CD4-positive, alpha-beta T cell treated with Interleukin-21 for 1 hour (primary cell): ENCODE measurements around the gene VWCE.
"Not testable (repeated sequence)": the region's sequence is repeated elsewhere in the genome, so short reads cannot be mapped to it uniquely, and the experiment has no call there.

Experiments
- DNase-seq: peaks from one replicate; pipeline ENCODE4 v3.0.0-alpha.2; 2020

VWCE gene

DNA sequence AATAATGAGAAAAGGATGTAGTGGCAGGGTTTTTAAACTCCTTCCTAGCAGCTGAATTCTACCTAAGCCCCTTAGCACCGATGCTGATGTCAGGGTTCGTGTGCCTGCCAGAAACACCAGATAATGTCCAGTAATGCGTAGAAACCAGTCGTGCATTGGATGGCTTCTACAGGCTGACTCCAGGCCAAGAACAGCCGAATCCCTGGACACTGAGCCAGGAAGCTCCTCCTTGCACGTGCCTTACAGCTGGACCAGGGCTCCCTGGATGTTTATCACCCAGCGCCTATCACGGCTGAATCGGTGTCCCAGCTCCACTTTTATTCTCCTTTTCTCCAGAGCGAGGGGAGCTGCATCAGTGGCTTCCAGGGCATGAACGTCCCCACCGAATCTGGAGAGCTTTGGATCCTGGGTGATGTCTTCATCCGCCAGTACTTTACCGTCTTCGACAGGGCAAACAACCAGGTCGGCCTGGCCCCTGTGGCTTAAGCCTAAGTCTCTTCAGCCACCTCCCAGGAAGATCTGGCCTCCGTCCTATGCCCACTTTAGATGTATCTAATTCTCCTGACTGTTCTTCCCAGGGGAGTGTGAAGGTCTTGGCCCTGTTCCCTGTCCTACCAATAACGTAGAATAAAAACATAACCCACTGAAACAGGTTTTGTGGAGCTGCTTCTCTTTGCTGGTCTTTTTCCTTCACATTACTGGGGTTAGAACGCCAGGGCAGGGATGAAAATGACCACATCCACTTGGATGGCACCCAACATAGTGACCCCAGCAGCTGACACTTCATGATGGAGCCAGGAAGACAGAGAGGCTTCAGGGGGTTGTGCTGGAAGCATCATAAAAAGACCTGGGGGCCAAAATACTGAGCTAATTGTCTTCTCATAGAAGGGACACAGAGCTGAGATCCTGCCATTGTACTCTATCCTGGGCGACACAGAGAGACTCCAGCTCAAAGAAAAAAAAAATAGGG, 44.0 kb downstream of the VWCE start:
- not testable (repeated sequence) for DNase-seq

DNA sequence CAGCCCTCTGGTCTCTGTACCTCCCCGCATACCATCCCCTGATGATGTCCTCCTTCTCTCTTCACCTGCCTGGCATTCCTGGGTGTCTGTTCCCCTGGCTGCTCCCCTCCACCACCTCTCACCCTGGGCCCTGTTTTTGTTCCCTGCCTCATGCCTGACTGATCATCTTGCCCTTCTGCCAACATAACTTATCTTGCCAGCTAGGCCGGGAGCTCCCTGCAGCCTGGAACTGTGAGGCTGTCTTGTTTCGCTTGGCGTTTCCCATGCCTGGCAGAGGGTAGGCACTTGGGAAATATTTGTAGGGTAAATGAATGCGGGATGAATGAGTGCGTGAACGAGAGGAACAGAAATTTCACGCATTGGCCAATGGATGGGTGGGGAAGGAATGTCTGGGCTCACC, 45.9 kb downstream of the VWCE start:
- not testable (repeated sequence) for DNase-seq

DNA sequence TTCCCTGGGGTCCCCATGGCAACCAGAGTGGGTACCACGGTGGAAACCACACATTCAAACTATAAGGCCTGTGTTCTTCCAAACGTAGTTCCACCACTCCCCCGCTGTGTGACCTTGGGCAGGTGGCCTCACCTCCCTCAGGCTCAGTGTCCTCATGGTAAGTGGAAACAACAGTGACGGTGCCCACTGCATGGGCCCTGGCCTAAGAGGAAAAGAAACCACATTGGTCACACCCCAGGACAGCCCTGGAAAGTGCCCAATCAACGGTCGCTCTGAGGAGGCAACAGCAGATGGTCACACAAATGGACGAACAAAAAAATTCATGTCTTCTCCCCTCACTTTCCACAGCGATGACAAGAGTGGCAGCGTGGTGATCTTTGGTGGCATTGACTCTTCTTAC, 47.0 kb downstream of the VWCE start:
- not testable (repeated sequence) for DNase-seq

DNA sequence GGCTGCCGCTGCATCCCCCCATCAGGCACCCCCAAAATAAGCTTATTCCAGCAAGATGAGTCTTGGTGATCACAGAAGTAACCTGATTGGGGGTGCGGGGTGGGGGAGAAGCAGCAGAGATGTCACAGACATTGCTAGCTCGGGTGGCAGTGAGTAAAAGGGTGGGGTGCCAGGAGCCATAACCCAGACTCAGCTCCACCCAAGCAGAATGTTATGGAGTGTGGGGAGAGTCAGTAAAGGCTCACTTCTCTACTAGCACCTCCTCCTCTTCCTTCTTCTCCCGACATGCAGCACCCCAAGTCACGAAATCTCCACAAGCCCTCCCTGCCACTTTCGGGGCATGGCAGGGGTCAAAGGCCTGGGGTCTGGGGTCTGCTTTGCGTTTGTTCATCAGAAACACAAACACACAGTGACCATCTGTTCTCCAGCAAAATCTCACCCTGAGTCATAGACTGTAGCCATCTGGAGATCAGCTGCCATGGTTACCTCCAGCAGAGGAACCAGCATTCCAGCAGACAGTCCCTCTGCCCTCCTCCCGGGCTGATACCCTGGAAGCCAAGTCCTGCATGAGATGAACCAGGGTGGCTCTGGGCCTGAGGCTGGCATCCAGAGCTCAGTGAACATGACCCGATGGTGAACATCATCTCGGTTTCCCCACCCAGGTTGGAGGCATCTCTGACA, 49.7 kb downstream of the VWCE start:
- DNase-seq = not testable (repeated sequence)

DNA sequence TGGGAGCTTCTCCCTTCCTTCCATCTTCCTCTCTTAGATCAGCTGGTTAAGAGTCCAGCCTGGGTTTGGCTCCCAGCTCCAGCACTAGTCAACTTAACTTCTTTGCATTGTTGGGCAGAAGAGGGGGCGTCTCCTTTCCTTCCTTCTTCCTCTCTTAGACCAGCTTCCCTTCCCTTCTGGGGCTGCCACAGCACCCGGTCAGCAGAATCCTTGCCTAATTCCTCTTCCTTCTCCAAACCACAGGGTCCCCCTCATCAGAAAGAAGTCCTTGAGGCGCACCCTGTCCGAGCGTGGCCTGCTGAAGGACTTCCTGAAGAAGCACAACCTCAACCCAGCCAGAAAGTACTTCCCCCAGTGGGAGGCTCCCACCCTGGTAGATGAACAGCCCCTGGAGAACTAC, 53.6 kb downstream of the VWCE start:
- DNase-seq = not testable (repeated sequence)

DNA sequence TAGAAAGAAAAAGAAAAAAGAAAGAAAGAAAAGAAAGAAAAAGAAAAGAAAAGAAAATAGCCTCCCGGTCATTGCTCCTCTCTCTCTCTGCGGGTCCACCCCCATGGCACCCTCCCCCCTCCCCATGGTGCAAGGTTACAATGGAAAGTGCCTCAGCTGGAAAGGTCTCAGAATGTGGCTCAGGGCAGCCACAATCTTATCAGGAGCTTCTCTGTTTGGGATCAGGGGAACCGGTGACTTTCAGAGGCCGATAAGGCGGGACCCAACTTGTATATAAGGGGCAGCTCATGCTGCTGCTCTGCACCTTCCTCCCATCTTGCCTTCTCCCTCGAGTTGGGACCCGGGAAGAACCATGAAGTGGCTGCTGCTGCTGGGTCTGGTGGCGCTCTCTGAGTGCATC, 54.2 kb downstream of the VWCE start, which contains the start of gene PGA5:
Gene PGA5, plus strand, starts transcription at position 301 of the 400 bp plus-strand sequence. Its CDS starts 52 bp downstream, at position 353.
- not testable (repeated sequence) for DNase-seq

- DNase-seq = not testable (repeated sequence)
Observed at GRCh38 chr11:61240288-61240687, 54.8 kb downstream of the VWCE start.

GRCh38 chr11:61237130-61237529, 58.0 kb downstream of the VWCE start:
- DNase-seq = not testable (repeated sequence)

GRCh38 chr11:61232548-61233145, 62.5 kb downstream of the VWCE start:
- DNase-seq = not testable (repeated sequence)

GRCh38 chr11:61231585-61231984, 63.5 kb downstream of the VWCE start:
- not testable (repeated sequence) for DNase-seq

- DNase-seq = not testable (repeated sequence)
Observed at GRCh38 chr11:61231033-61231432, 64.1 kb downstream of the VWCE start.

DNA sequence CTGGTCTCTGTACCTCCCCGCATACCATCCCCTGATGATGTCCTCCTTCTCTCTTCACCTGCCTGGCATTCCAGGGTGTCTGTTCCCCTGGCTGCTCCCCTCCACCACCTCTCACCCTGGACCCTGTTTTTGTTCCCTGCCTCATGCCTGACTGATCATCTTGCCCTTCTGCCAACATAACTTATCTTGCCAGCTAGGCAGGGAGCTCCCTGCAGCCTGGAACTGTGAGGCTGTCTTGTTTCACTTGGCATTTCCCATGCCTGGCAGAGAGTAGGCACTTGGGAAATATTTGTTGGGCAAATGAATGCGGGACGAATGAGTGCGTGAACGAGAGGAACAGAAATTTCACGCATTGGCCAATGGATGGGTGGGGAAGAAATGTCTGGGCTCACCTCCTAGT, 65.7 kb downstream of the VWCE start:
- DNase-seq = not testable (repeated sequence)

GRCh38 chr11:61226457-61227137, 68.5 kb downstream of the VWCE start:
- DNase-seq = not testable (repeated sequence)

GRCh38 chr11:61222692-61223091, 72.4 kb downstream of the VWCE start:
- DNase-seq = not testable (repeated sequence)

- DNase-seq = not testable (repeated sequence)
Observed at GRCh38 chr11:61222047-61222446, 73.1 kb downstream of the VWCE start, which contains the start of gene PGA4. Gene PGA4, plus strand, starts transcription at chr11:61222347. Its CDS starts 54 bp downstream, at chr11:61222401.

DNA sequence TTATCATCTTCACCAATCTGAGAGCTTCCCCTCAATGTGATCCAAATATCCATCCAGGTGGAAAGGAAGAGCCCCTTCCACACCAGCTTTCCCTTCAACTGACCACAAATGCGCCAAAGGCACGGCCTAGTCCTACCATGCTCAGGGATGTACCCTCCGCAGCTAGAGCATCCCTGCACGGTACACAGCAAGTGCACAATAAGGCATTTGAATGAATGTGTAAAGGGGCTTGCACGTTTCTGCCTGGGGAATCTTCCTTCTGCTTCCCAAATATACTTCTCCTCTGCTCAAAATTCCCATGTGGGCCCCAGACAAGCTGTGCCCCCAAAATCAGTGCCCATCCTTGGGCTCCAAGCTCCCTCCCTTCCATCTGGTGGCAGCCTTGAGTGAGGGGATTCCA, 76.1 kb downstream of the VWCE start:
- DNase-seq = not testable (repeated sequence)

DNA sequence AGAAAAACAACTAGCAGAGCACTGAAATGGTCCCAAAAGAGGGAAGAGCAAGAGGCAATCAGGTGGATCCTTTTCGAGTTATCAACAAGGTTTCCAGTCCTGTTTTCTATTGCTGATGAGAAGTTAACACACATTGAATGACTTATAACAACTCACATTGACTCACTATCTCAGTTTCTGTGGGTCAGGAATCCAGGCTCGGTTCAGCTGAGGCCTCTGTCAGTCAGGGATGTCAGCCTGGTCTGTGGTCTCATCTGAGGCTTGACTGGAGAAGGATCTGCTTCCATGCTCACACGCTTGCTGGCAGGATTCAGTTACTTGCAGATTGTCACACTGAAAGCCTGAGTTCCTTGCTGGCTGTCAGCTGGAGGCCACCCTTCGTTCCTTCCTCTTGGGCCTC, 76.8 kb downstream of the VWCE start:
- not testable (repeated sequence) for DNase-seq

GRCh38 chr11:61213711-61214324, 81.3 kb downstream of the VWCE start:
- not testable (repeated sequence) for DNase-seq

DNA sequence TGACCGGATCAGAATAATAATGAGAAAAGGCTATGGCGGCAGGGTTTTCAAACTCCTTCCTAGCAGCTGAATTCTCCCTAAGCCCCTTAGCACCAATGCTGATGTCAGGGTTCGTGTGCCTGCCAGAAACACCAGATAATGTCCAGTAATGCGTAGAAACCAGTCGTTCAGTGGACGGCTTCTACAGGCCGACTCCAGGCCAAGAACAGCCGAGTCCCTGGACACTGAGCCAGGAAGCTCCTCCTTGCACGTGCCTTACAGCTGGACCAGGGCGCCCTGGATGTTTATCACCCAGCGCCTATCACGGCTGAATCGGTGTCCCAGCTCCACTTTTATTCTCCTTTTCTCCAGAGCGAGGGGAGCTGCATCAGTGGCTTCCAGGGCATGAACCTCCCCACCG, 82.9 kb downstream of the VWCE start:
- not testable (repeated sequence) for DNase-seq

- not testable (repeated sequence) for DNase-seq
Observed at GRCh38 chr11:61211327-61211952, 83.7 kb downstream of the VWCE start.

GRCh38 chr11:61210629-61211028, 84.5 kb downstream of the VWCE start:
- not testable (repeated sequence) for DNase-seq
